ENCODE data around the gene TMEM258.

The TMEM258 gene

DNA sequence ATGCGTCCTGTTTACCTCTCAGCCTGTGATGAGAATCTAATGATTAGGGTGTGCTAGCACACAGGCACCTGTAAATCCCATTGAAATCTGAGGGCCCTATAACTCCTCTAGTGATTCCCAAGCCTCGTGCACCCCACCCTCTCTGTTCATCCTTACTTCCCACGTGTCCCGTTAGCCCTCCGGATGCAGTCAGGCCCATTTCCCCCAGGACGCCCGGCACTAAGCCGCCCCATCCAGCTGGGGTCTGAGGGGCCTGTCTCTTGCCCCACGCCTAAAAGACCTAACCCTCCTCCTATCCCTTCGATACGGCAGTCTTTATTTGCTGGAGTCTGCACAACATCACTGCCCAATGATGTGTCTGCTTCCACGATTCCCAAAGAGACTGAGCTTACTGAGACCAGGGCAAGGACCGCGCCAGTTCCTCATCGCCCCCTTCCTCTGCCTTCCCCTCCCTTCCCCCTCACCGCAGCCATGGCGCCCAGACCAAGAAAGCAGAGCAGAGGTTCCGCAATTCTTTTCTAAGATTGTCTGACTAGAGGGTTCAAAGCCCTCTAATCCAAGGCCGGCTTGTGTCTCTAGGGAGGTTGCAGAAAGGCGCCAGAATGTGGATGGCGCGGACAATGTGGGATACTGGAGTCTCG, 34.7 kb upstream of the TMEM258 start:
- in situ Hi-C loops (cut with HindIII; ENCODE audit: low sequenced_read_pairs): no loop called here

DNA sequence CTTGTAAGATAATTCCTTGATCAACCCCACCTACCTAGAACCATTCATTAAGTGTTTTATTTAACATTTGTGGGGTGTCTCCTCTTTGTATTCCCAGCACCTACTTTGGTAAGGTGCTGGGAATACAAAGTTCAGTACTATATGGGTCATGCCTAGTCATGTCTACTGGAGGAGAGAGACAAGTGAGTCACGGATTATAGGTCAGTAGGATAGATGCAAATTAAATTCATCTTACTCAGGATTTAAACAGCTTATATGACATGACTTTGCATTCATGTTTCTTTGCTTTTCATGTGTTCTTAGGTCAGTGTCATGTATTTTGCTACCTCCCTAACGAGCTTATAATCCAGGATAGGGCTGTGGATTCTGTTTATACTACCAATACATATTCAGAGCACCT, 27.8 kb upstream of the TMEM258 start:
- in situ Hi-C loops (cut with HindIII; ENCODE audit: low sequenced_read_pairs): no loop called here

DNA sequence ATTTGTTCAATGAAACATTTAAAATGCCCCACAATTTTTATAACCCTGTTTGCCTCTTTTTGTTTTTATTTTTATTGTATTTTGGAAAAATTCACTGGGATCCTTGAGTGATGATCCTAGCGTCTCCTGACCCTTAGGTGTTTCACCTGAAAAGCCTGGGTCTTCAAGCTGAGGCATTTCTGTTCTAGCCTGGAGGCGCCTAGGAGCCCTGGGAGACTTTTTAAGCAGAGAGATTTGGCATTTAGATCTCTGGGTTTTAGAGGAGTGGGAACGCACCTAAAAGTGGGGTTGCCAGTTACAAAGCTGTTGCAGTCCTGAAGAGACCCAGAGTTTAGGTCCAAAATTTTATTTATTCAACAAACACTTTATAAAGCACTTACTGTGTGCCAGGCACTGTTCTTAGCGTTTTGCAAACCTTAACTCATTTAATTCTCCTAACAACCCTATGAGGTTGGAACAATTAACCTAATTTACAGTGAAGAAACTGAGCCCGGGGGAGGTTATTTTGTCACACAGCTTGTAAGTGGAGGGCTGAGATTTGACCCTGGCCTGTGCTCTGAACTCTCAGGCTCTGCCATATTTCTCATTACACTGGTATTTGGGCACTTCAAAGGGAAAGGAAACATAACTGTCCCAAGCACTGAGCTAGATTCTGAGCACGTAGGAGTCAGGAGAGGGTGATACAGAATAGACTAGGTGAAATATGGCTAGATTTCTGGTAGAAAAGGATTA, 25.2 kb upstream of the TMEM258 start:
- in situ Hi-C loops (cut with HindIII; ENCODE audit: low sequenced_read_pairs): loop anchor here (10.0 kb wide), 1 partner anchor 147 kb away; the partner anchor contains the start of gene FTH1

DNA sequence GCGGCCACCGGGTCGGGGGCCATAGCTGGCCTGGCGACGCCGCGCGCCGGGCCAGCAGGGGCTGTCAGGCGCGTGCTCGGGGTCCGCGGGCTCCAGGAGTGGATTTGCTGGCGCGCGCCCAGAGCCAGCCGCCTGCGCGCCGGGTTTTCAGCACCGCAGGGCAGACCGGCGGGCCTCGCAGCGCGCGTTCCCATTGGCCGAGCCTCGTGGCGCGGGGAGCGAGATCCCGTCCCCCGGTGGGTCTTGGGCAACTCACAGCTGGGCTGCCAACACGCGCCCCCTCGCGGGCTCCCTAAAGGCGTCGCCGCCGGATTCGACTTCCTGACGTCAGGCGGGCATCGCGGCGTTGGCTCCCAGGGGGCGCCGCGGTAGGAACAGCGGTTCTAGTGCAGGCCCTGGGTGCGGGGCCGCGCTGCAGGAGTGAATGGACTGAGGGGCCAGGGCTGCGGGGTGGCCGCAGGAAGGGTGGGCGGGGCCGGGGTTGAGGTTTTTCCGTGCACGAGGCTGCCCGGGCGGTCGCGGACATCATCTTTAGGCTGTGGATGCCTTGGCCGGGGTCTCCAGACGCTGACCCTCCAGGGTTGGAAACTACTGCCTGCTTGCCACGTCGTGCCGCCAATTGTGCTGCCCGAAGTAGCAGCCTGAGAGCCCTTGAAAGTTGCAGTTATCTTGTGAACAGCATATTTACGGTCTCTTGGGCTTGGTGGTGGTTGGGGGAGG, 24.5 kb upstream of the TMEM258 start, which contains the start of gene FADS1:
TSS of gene FADS1 (minus strand) at position 268 of the 720 bp plus-strand sequence. CDS start at position 194, 74 bp downstream.
- in situ Hi-C loops (cut with HindIII; ENCODE audit: low sequenced_read_pairs): loop anchor here (10.0 kb wide), 1 partner anchor 148 kb away; the partner anchor contains the start of gene FTH1

DNA sequence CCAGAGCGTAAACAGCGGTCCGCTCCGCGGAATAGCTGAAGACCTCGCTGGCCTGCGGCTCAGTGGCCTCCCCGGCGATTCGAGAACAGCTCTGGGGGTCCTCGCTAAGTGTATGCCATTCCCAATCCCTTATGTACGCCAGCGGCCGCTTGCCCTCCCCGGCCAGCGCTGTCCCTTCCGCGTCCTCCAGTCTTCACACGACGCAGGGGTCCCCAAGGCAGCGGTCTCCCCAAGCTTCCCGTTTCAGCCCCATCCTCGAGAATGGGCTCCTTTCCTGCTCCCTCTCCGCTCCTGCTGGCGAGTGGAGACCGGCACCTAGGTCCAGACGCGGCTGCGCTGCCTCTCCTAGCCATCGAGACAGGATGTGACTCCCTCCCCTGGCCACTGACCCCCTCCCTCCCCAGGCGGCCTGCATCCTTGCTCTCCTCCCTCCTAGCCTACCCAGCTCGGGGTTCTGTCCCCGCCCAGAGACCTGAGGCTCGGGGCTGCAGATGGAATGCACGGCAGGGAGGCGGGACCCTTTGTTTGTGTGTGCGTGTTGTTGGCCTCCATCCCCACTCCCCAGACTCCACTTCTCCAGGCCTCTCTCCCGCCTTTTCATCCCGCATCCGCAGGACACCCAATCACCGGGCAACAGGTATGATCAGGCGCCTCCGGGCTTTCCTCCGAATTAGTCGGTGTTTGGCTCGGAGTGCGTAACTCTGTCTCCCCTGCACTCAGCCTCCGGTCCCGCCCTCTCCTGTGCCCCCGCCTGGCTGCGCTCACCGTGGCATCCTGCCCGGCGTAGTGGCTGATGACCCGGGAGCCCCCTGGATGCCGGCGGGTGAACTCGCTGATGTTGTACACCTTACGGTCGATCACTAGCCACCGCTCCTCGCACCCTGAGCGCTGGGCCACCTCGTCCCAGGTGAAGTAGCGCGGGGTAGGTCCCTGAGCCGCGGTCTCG, 23.7 kb upstream of the TMEM258 start:
- in situ Hi-C loops (cut with HindIII; ENCODE audit: low sequenced_read_pairs): loop anchor here (10.0 kb wide), 1 partner anchor 149 kb away; the partner anchor contains the start of gene FTH1

DNA sequence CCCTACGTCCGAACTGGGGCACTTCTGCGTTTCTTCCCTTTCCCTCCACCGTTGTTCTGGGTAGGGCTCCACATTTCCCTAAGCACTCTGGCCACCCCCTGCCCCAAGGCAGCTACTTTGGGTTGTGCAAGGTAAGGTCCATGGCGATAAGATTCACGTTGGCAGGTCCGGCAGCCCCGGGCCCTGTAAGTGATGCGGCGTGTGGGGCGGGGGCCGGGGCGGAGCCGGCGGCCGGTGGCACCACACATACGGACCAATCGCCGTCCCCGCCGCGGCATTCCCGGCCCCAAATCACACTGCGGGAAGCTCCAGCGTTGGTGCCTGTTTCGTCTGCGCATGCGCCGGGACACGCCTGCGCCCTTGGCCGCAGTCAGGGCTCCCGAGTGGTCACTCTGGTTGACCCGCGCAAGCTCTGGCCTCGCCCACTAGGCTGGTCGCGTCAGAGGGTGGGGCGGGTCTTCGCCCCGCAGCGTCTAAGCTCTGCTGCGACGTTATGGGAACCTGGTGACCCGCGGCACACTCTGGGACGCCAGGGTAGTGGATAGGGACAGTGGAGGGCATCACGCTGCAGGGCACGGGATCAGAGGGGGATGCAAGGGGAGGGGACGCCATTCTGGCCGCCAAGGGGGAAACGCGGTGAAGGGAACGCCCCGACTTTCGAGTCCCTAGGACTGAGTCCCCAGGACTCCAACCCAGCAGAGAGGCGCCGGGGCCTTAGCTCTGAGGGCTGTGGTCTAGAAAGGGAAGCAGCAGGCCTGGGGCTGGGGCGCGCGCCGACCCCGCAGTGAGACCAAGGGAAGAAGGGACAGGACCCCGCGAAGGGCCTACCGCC, 22.8 kb upstream of the TMEM258 start:
- in situ Hi-C loops (cut with HindIII; ENCODE audit: low sequenced_read_pairs): loop anchor here (10.0 kb wide), 1 partner anchor 150 kb away; the partner anchor contains the start of gene FTH1

DNA sequence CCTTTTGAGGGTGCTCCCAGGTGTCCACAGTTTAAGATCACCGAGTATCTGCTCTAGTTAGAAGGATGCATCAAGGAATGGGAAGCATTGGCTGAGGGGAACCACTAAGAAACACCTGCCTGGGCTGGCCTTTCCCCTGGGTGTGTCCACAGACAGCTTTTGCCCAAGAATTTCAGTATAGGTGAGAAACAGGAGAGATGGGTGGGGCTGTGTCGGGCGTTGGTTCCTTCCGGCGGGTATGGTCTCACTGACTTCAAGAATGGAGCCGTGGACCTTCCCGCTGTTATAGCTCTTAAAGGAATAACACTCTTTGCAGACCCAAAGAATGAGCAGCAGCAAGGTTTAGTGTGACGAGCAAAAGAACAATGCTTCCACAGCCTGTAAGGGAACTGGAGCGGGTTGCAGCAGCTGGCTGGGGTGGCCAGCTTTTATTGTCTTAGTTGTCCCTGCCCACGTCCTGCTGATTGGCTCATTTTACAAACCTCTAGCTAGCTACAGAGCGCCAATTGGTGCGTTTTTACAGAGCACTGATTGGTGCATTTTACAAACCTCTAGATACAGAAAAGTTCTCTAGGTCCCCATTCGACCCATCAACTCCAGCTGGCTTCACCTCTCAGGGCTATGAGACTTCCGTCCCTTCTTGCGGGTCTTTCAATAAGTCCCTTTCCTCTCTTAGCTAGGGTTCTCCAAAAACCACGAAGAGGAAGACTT, 22.0 kb upstream of the TMEM258 start:
- in situ Hi-C loops (cut with HindIII; ENCODE audit: low sequenced_read_pairs): loop anchor here (10.0 kb wide), 1 partner anchor 150 kb away; the partner anchor contains the start of gene FTH1

DNA sequence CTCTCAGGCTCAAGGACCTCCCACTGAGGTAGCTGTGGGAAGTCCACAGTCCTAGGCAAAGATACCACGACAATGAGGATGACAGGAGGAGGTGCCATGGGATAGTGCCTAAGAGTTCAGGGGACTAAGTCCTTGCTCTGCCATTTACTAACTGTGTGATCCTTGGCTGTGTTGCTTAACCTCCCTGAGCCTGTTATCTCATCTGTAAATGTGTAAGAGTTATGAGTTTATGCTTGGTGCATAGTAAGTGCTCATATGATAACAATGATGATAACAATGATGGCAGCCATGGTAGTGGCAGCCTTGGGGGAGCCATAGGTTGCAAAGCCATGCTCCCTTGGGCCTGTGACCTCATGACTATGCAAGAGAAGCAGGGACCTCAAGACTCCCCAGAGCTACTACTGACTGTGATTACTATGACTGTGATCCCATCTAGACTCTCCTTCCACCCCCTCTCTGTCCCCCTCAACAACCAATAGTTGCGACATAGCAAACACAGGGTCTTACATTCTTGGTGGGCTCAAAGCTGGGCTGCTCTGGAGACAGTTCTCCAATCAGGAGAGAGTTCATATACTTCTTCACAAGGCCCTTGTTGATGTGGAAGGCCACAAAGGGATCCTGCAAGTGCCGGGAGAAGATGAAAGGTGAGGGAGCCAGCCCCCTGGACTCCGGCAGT, 20.5 kb upstream of the TMEM258 start:
- in situ Hi-C loops (cut with HindIII; ENCODE audit: low sequenced_read_pairs): loop anchor here (10.0 kb wide), 1 partner anchor 152 kb away; the partner anchor contains the start of gene FTH1

DNA sequence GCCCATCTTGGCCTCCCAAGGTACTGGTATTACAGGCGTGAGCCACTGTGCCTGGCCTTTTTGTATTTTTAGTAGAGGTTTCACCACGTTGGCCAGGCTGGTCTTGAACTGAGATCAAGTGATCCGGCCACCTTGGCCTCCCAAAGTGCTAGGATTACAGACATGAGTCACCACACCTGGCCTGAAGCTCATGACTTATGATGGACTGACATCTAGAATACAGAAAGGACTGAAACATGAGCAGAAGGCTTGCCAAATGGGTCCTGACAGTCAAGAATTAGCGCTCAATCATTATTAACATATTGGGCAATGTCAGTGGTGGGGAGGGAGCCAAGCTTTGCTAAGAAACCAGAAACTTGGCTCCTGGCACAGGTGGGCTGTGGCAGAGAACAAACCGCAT, 19.4 kb upstream of the TMEM258 start:
- in situ Hi-C loops (cut with HindIII; ENCODE audit: low sequenced_read_pairs): loop anchor here (10.0 kb wide), 1 partner anchor 153 kb away; the partner anchor contains the start of gene FTH1

DNA sequence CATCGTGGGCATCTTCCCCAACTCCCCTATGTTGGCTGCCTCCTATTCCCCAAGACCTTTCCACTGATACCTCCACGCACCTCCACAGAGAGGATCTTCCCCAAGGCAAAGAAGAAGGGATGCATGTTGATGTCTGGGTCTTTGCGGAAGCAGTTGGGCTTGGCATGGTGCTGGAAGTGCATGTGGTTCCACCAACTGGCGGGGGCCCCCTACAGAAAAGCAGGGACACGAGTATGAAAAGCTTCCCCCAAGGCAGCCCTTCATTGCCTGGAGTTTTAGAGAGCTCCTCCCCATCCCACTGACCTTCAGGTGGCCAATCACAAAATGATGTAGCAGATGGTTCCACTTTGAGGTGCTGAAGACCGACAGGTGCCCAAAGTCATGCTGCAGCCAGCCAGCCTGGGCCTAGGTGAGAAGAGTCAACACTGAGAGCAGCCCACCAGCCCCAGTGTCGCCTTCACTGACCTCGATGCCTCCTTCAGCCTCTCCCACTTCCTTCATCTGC, 18.3 kb upstream of the TMEM258 start:
- in situ Hi-C loops (cut with HindIII; ENCODE audit: low sequenced_read_pairs): loop anchor here (10.0 kb wide), 1 partner anchor 154 kb away; the partner anchor contains the start of gene FTH1

DNA sequence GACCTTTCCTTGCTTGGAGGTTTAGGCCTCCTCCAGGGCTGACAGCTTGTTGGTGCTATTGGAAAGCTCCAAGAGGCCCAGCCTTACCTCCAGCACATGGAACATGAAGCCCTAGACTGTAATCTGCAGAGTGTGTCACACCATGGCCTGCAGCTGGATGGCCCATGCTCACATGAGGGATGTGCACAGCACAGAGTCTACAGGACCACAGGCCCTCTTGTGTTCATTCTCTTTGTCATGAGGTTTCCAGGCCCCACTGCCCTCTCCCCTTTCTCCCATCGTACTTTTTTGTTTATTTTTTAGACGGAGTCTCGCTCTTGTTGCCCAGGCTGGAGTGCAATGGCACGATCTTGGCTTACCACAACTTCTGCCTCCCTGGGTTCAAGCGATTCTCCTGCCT, 14.4 kb upstream of the TMEM258 start:
- in situ Hi-C loops (cut with HindIII; ENCODE audit: low sequenced_read_pairs): no loop called here

DNA sequence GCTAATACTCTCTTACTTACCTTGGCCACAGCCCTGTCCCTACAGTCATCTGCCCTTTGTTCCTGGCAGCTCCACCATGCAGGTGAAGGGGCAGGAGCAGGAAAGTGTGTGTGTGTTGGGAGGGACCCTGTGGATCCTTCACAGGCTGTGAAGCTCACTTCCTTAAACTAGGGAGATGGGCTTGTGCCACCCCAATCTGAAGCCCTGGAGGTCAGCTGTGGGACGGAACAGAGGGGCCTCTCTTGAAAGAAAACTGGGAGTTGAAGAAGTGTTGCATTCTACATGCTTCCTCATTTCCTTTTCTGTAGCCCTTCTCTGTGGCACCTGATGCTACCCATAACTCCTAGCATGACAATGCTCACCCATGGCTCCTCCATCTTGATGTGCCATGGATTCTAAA, 12.7 kb upstream of the TMEM258 start:
- in situ Hi-C loops (cut with HindIII; ENCODE audit: low sequenced_read_pairs): no loop called here

DNA sequence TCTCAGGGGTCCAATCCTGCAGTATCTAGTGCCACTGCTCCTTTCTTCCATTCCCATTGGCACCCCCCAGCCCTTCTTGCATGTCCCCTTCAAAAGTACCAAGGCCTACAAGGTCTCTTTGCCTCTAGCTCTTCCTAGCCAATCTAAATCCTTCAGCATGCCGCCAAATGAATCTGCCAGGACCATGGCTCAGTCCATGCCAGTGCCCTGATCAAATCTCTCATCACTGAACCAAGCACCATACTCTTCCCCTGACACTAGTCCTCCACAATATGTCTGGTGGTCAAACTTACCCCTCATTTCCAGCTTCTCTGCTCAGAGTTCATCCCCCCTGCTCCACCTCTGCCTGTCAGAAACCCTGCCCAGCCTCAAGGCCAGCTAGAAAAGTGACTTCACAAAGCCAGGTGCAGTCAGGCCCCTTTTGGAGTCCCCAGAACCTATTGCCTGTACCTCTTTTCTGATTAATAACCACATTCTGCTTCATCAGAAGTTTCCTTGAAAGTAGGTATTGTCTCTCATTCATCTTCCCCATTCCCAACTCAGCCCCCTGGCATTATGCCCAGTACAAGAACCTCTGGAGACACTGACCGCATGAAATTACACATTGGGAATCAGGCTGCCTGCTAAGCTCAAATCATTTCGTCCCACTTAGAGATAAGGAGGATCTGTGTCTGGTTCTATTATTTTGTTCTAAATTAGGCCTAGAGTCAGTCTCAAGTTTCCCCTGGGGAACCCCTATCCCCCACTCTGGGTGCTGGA, 11.7 kb upstream of the TMEM258 start:
- in situ Hi-C loops (cut with HindIII; ENCODE audit: low sequenced_read_pairs): no loop called here

DNA sequence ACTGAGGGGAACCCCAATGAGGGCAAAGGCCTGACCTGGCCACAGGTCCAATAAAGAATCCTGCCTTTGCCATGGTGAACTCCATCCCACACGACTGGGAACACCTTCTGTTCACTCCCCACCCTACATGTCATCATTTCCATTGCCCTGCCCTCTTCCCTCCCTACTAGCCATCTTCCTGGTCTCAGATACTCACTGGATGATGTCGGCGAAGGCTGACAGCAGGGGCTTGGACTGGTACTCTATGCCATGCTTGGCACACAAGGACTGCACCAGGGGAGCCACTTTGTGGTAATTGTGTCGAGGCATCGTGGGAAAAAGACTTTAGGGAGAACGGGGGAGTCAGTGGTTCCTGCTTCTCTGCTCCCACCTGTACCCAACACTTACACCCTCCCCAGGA, 10.2 kb upstream of the TMEM258 start:
- in situ Hi-C loops (cut with HindIII; ENCODE audit: low sequenced_read_pairs): no loop called here

DNA sequence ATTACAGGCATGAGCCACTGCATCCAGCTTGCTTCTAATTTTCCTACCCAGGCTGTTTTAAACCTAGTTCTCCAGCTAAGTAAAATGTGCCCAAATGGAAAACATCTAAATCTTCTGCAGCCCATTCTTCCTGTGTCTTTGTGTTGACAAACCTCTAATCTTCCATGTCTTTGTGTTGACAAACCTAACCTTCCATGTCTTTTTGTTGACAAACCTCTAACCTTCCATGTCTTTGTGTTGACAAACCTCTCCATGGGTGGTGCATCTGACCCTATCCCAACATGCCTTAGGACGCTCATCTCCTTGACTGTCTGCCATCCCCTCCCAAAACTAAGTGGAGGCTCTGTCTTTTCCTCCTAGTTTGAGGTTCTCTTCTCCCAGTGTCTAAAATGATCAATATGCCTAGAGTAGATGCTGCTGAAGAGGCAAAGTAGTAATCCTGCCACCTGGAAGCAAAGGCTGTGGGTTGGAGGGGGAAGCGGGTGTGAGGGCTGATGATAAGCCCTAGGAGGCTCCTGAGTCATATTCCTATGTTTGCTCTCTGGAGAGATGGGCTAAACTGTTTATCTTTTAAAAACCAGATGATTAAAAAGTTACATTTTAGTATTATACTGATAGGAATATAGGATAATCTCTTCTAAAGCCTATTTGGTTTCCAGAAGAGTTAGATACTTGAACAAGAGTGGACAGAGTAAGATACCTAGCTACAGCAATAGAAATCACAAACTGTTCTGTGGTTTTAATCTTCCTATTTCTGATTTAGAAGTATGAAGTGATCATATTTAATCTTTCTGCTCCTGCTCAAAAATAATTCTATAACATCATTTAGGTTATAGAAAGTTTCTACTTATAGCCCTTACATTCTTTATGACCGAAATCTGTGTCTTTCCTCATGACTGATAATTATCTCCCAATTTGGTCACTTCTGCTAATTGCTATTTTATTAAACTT, 8.2 kb upstream of the TMEM258 start:
- in situ Hi-C loops (cut with HindIII; ENCODE audit: low sequenced_read_pairs): no loop called here

DNA sequence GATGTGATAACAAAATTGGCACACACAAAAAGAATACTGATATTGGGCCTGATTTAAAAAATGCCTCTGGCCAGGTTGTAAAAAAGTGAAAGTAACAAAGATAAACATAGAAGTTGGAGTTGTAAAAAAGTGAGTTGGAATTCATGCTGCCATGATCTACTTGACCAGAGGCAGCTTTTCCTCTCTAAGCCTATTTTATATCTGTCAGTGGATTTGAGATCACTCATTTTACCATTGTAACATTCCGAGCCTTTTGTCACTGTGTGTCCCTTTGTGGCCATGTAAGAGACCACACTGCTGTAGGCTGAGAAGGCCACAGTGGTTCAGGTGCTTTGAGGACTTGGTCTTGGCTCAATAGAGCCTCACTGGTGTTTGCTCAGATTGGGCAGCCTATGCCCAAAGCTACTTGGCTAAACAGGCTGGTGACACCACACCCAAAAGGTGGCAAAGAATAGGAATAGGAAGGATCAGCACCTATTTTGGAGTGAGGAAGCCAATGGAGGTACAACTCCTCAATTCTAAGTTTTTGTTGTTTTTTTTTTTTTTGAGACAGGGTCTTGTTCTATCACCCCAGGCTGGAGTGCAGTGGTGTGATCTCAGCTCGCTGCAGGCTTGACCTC, 7.4 kb upstream of the TMEM258 start:
- in situ Hi-C loops (cut with HindIII; ENCODE audit: low sequenced_read_pairs): no loop called here
